HG03097 (cell line): ENCODE measurements around the gene ZFP36L1.
"Not testable (repeated sequence)": the region's sequence is repeated elsewhere in the genome, so short reads cannot be mapped to it uniquely, and the experiment has no call there.

ENCODE experiments used
- ATAC-seq: cut with Tn5 transposase; IDR thresholded peaks from one replicate; pipeline ENCODE4 v1.9.1; 2021; ENCODE audit not compliant: unreplicated experiment, low FRiP score

The ZFP36L1 gene

DNA sequence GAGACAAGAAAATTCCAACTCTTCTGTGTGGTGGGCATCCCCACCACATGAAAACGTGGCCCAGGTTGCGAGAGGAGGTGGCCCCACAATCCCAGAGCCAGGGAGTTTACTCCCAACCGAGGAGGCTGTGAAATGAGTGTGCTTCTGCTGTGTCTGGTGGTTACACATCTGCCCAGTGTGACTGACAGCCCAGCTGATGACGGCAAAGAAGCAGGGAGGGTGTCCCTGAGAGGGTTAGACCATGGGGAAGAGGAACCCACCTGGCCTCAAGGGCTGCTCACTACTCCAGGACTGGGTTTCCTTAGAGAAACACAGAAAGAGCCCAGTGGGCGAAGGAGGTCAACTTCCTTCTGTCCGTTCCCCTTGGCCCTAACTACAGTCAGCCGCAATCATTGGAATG, 24.6 kb downstream of the ZFP36L1 start:
- ATAC-seq, result no peak

DNA sequence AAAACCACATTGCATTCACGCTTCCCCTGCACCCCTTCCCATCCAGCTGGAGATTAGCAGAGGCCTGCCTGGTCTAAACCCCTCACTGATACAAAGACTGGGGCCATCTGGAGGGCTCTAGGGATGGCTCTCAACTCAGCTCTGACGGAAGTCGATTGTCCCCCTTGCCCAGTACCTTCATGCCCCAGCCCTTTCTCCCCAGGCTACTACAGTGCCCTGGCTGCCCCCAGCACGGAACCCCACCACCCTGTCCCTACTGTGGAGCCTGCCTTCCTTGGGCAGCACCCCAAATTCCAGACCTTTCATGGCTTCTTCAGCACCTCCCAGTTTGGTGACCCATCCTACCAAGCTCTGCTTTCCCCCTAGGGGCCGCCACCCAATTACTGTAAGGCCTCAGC, 25.6 kb downstream of the ZFP36L1 start:
- no peak for ATAC-seq

DNA sequence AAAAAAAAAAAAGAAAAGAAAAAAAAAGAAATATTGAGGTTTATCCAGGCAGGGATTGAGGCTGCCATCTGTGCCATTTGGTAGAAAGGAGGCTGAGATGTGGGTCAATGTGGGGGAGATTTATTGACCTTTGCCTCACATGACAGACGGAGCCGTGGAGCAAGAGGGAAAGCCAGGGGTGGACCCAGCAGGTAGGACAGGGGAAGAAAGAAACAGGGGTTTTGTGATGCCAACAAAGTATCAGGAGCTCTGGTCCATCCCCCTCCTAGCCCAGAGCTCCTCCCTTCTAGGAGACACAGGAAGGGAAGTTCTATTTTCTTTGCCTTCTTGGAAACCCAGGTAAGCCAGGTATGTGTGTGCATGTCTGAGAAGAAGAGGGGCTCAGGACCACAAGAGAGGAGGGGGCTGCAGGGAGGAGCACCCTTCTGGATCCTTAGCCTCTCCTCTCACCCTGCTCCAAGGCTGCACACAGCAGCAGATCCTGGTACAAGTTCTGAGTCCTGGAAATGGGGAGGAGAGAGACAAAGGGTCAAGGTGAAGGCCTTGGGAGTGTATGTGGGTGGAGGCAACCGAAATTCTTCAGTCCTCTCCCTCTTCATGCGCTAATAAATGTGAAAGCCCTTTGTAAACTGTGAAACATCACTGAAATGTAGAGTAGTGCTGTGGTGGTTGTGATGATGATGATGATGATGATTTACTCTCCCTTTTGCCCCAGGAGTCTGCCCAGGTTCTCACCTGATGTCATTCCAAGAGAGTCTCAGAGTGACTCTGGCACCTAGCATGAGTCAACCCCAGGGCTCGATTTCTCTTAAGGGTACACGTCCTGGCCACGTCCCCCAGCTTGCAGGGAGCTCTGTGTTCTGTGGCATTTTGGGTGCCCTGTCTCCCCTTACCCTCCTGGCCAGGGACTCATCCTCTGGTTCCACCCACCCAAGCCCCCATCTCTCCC, 26.3 kb downstream of the ZFP36L1 start:
- ATAC-seq, result no peak

DNA sequence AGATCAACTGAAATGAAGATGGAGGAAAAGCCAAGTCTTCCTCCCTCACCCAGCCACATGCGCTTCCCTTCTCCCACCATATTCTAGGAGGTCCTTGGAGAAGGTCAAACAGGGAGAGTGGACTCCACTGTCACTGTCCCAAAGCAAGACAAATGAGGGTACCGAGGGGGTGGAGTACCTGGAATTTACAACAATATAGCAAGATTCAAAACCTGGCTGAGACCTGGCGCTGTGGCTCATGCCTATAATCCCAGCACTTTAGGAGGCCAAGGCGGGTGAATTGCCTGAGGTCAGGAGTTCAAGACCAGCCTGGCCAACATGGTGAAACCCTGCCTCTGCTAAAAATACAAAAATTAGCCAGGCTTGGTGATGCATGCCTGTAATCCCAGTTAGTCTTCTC, 29.0 kb downstream of the ZFP36L1 start:
- not testable (repeated sequence) for ATAC-seq

DNA sequence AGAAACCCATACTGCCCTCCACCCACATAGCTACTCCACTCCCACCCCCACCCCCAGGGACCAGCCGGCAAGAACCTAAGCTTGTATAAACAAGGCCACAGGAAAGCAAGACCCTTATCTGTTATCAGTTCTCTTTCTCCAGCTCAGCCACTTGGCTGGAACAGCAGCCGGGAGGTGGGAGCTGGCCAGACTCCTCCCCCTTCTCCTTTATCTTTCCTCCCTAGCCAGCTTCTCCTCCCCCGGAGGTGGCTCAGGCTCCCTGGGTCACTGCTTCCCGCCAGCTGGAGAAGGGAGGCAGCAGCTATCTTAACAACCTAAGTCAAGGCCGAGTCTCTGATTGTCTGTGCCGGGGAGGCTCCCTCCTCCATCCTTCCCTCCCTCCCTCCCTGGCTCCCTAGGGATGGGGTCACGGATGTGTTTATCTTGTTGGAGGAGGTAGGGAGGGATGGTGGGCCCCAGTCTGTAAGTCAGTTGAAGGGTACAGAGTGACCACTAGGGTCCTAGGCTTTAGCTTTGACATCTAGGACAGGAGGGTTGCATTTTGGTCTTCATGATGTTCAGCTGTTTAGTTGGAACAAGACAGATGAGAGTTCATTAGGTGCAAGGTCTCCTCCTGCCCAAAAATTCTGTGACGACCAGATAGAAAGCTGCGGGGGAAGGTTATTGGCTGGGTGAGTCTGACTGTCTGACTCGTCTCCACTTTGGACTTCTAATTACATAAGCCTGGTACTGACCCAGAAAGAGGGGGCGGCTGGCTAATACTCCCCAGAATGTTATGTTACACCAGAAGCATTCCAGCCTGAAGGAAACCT, 29.7 kb downstream of the ZFP36L1 start:
- ATAC-seq, result no peak

DNA sequence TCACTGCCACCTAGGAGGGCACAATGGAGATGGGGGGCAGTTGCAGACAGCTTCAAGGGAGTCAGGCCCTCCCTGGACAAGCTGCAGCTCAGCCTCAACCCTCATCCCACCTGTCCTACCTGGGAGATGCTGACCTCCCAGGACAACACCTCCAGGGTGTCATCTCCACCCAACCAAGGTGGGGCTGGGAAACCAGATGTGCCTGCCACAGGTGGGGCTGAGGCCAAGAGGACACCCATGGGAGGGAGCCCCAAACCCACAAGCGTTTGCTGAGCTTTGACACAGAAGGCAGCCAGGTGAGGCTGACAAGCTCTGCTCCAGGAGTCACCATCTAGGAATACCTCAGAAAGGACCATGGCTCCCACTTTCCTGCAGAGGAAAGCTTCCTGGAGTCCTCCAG, 31.5 kb downstream of the ZFP36L1 start:
- no peak for ATAC-seq

DNA sequence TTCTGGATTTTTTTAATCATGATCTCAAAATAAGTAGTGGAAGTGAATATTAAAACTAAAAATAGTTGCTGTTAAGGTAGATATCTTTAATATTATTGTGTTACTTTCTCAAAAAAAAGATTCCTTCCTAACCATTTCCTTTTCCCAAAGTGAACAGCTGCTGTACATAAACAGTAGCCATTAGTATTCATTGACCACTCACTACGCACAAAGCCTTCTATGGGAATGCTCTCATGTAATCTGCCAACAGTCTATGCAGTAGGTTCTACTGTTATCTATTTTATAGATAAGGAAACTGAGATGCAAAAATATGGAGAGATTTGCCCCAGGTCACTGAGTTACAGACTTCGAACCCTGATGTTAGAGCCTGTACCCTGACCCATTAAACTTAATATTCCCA, 32.1 kb downstream of the ZFP36L1 start:
- ATAC-seq, result no peak

DNA sequence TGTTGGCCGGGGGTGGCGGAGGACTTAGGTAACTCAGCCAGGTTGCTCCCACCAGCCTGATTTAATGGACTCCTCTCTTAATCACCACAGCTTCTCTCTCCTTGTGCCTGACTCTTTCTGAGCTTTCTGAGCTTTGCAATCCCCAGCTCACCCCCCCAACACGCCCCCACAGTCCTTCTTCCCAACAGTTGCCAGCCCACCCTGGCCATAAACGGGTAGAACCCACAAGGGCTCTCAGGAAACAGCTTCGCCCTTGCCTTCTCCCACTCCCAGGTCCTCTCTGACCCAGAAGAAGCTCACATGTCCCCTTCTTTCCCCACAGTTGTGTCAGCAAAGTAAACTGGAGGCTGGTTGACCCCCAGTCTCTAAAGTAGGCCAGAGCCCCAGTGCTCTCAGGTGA, 32.9 kb downstream of the ZFP36L1 start:
- ATAC-seq, result no peak

DNA sequence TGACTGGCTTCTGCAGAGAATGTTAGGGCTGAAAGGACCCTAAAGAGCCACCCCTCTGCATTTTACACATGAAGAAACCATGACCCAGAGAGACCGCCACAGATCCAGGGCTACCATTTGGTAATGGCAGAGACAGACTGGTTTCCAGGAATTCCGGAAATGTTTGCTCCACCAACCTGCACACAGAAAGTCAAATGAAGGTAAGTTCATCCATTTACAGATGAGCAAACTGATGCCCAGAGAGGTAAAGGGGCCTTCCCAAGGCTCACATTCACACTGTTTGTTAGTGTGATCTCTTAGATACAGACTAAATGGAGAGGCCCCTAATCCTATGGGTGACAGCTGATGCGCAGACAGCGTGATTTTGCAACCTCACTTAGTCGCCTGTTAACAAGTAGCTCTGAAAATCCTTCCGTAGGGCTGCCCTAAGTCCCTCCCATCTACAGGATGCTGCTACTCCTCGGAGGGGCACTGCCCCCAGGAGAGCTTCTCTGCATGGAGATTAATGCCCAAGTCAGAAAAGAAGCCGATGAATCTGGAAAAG, 33.8 kb downstream of the ZFP36L1 start:
- no peak for ATAC-seq

DNA sequence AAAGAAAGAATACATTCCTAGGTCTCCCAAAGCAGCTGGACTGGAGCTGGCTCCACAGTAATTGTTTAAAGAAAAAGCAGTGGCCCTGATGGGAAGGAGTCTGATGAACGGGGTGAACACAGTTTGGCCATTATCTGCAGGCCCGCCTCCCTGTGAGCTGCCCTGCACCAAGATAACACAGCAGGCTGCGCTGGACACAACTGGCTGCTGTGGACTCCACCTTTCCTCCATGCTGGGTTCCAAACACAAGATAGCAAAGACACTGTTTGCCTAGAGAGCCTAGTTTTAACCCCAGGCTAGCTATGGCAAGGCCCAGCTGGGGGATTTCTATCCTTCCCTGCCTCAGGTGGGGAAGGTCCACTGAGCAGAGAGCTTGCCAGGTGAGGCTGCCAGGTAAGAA, 34.6 kb downstream of the ZFP36L1 start:
- no peak for ATAC-seq

DNA sequence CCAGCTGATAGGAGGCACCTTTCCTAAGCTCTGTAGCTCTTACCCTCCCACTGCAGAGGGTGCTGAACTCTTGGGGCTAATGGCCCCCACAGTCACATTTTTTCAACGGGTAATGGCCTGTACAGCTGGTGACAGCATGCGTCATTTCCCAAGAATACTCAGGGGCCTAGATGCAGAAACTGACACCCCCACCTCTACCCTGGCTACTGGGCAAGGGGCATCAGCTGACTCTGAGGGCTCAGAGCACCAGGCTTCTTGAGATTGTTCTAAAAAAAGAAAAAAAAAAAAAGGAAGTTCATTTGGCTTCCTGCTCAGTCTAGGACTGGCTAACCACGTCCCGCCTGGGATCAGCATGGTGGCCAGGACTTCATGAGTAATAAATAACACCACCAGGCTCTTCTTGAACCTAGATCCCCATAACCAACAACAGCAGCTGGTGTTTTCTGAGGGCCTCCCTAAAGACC, 35.2 kb downstream of the ZFP36L1 start:
- no peak for ATAC-seq

DNA sequence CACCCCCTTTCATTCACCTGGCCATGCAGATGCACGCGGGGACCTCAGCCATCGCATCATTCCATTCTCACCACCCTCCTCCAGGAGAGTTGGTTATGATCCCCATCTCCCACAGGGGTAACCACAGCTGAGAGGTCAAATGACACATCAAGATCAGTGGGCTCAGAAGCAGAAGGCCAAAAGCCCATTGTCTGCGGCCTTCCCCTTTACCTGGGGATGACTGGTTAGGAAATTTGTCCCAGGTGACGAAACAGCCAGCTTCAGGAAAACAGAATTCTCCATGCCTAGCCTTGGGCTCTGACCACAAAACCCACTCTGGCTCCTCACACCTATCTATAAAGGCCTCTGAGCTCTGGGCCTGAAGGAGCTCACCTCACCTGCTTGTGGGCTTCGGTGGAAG, 36.1 kb downstream of the ZFP36L1 start:
- no peak for ATAC-seq

DNA sequence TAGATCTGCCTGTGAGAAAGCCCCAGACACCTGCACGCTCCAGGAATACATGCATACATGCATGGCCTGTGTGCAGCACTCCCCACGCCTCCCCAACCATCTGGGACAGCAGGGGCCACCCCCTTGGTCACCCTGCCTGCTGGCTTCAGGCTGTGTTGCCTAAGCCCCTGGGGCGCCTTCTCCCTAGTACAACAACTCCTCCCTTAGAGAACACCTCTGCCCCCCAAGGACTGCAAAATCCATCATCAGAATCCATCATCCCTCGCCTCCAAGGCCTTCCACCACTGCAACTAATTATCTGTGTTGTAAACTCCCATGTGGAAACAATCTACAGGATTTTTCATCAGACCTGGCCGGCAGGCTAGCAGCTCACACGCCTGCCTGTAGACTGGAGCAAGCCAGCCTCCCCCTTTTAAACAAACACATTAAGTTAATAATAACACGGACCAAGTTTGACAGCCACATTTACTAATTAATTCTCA, 36.8 kb downstream of the ZFP36L1 start:
- ATAC-seq, result no peak

DNA sequence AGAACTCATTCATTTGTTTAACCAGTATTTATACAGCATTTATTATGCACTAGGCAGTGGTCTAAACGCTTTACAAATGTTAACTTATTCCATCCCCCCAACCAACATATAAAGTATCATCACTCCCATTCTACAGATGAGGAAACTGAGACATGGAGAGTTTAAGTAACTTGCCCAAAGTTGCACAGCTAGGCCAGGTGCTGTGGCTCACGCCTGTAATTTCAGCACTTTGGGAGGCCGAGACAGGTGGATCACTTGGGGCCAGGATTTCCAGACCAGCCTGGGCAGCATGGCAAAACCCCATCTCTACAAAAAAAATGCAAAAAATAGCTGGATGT, 37.9 kb downstream of the ZFP36L1 start:
- ATAC-seq, result no peak

DNA sequence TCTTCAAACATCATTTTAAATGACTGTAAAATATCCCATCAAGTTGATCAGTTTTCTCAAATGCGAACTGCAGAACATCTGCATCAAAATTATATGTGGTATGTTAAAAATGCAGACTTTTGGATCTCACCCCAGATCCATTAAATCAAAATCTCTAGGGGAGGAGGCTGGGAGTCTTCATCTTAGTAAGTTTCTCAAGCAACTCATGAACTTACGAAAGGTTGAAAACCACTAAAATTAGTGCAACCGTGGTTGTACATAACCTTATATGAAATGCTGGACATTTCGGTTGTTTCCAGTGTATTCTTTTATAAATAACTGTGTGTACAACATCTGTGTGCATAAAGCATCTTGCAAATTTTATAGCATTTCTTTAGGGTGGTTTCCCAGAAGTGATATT, 39.2 kb downstream of the ZFP36L1 start:
- ATAC-seq, result no peak

DNA sequence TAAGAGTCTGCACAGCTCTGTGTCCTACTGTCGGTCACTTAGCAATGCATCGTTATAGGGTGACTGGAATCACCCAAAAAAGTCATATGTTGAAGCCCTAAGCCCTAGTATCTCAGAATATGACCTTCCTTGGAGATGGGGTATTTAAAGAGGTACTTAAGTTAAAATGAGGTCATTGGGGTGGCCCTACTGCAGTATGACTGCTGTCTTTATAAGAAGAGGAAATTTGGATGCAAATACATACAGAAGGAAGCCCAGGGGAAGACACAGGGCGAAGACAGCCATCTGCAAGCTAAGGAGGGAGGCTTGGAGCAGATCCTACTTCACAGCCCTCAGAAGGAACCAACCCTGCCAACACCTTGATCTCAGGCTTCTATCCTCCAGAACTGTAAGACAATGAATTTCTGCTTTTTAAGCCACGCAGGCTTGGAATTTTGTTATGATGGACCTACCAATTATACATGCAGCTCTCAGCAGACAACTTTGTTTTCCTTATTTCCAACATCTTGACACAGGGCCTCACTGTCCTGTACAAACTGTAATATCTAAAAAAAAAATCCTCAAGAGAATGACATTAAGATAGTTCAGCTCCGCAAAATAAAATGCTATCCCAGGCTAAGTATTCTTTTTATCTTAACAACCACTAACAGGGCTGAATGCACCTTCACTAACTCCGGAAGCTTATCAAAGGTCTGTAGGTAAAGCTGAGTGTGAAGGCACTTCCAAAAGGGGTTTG, 40.4 kb downstream of the ZFP36L1 start:
- no peak for ATAC-seq

DNA sequence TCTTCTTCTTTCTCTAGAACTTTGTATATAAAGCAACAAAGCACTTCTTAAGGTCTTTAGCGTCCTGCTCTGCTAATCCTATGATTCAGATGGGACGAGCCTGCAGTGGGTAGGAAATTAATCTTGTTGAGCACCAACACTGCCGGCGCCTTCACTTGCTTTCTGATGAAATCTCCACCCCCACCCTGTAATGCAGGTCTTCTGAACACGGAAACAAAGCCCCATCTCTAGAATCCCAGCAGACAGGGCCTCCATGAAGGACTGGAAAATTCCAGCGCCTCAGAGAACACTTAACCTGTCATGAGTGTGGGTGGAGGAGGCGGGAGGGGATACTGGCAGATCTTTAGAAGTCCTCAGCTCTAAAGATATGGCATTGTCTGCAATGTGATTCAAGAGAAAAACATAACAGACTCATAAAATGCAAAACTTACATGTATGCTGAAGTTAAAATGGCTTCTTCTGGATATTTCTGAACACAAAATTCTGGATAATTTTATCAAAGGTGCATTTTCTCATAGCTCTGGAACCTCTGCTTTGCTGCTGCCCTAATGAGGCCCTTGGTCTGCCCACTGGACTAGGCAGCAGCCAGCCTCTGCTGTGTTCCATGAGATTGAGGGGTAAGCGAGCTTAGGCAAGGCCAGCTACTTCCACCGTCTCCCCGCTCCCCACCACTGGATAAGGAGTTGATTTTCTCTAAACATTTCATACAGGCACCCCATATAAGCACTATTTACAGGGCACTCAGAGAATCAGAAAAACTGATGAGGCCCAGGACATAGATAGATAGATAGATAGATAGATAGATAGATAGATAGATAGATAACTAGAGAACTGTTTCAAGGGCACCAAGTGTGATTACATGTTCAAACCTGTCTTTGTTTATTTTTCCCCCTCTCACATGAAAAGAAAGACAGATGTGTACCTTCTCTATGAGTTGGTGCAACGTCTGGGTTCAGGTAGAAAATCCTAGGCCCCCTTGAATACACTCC, 43.1 kb downstream of the ZFP36L1 start:
- ATAC-seq, result no peak

DNA sequence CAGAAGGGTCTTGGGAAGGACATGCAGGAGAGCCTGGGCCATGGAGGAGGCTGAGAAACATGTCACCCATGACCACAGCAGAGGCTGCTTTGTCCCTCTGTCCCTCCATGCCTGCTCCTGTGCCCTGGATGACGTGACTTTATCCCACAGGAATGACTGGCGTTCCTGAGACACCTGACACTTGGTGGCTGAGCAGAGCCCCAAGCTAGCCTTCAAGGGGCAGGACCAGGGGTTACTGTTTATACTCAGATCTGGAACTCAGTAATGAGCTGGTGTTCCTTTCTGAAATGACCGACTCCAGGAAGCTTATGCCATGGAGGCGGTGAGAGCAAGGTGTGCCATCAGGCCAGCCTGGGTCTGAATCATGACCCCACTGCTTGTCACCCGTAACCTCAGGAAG, 44.2 kb downstream of the ZFP36L1 start:
- ATAC-seq, result no peak

DNA sequence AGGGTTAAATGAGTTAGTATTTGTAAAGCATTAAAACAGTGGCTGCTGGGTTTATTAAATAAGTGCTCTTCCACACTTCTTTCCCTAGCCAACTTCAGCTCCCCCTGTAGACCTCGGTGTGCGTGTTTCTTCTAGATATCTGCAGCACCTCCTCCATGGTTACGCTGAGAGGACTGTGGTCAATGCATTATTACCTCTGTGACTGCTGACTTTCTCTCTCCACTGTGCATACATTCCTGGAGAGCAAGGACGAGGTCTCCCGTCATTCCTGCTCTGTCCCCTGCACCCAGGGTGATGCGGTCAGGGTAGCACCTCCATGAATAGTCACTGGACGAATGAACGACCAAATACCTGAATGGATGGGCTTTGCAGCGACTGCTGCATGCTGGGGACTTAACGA, 44.6 kb downstream of the ZFP36L1 start:
- ATAC-seq, result no peak
